GM12878 (cell line): ENCODE results near the gene TRABD2B. TPM values are rescaled to one million over a fixed set of nuclear protein-coding genes. Genes with fewer than 3 reads are reported as not detected.

Experiments used
- ATAC-seq: fragments of 200-7000 bp; cut with Tn5 transposase; 3 replicates; pipeline ENCODE4 v1.9.1; 2020; ENCODE audit warnings: mild to moderate bottlenecking, moderate library complexity
- BruUV-seq: library from RNA; stranded (reverse); fragments of 400-500 nt; replicated peaks from 2 replicates; lab custom pipeline; 2021; lab: Mats Ljungman, UMichigan
- CTCF ChIA-PET: fragments of 300-600 bp; sonication (Branson Sonifier 250); formaldehyde crosslinking; extraction: SDS; loops from one replicate; lab custom pipeline; 2021; ENCODE audit warnings: inconsistent platforms; lab: Yijun Ruan, JAX
- POLR2A ChIA-PET: fragments of 350-600 bp; formaldehyde crosslinking; extraction: SDS; loops from one replicate; lab custom pipeline; 2021; ENCODE audit warnings: inconsistent platforms; lab: Charles Lee
- RAD21 ChIA-PET: fragments of 300-600 bp; sonication (Branson Sonifier 250); formaldehyde crosslinking; loops from one replicate; lab custom pipeline; 2023; ENCODE audit warnings: antibody characterized with exemption; ENCODE audit not compliant: unreplicated experiment; lab: Charles Lee
- SMC1A ChIA-PET: fragments of 300-600 bp; sonication (Branson Sonifier 250); formaldehyde crosslinking; loops from one replicate; lab custom pipeline; 2023; ENCODE audit not compliant: unreplicated experiment, uncharacterized antibody; lab: Charles Lee
- DNase-seq: peaks from one replicate; pipeline ENCODE4 v3.0.0-alpha.2; 2011; ENCODE audit warnings: low read depth, low spot score
- FAIRE-seq: peaks from 3 replicates; lab custom pipeline; 2011; peaks lifted over from hg19 to GRCh38; lab: Jason Lieb, UNC
- H2AFZ ChIP-seq: 2 replicates; pipeline ENCODE4 v1.6.0; 2011; ENCODE audit warnings: low read depth, low read length, control low read depth; ENCODE audit not compliant: control insufficient read depth
- H3K27ac ChIP-seq: 2 replicates; pipeline ENCODE4 v1.5.1; 2011; ENCODE audit warnings: control low read depth; ENCODE audit not compliant: control insufficient read depth, insufficient read depth
- H3K27me3 ChIP-seq, 2 experiments: replicated peaks in 1 of 2; 2 replicates each; pipeline versions ENCODE4 v1.6.0 to v1.6.1; 2011; ENCODE audit warnings: low read length in 1 of 2; ENCODE audit not compliant: control insufficient read depth in 2 of 2, insufficient read depth in 2 of 2
- H3K36me3 ChIP-seq, 2 experiments: 2 replicates each; pipeline ENCODE4 v1.5.1; 2011; ENCODE audit warnings: low read length in 1 of 2; ENCODE audit not compliant: control insufficient read depth in 2 of 2, insufficient read depth in 2 of 2
- H3K4me1 ChIP-seq: 2 replicates; pipeline ENCODE4 v1.6.1; 2011; ENCODE audit warnings: mild to moderate bottlenecking, low read length, moderate library complexity, mixed read lengths; ENCODE audit not compliant: control insufficient read depth, insufficient read depth
- H3K4me2 ChIP-seq: 2 replicates; pipeline ENCODE4 v1.6.0; 2011; ENCODE audit warnings: control low read depth; ENCODE audit not compliant: control insufficient read depth, insufficient read depth
- H3K4me3 ChIP-seq: fragments of 200-600 bp; sonication (generic); 2 replicates; pipeline ENCODE4 v1.5.1; 2016
- H3K79me2 ChIP-seq: 2 replicates; pipeline ENCODE4 v1.6.0; 2011; ENCODE audit warnings: low read length; ENCODE audit not compliant: control insufficient read depth, insufficient read depth
- H3K9ac ChIP-seq: 2 replicates; pipeline ENCODE4 v1.8.0; 2011; ENCODE audit warnings: low read length, control low read depth, mixed read lengths; ENCODE audit not compliant: control insufficient read depth, insufficient read depth
- H3K9me3 ChIP-seq: replicated peaks from 3 replicates; pipeline ENCODE4 v1.5.1; 2011; ENCODE audit warnings: mild to moderate bottlenecking, low read length; ENCODE audit not compliant: control insufficient read depth, insufficient read depth
- H4K20me1 ChIP-seq: 2 replicates; pipeline ENCODE4 v1.6.0; 2011; ENCODE audit not compliant: control insufficient read depth, insufficient read depth
- BCLAF1 ChIP-seq: fragments of 450-650 bp; IDR thresholded peaks from 2 replicates; pipeline ENCODE4 v1.6.1; 2017; ENCODE audit warnings: antibody characterized with exemption, mild to moderate bottlenecking, moderate library complexity
- IRF4 ChIP-seq: IDR thresholded peaks from 2 replicates; pipeline ENCODE4 v1.6.1; 2011; ENCODE audit warnings: low read depth, low read length
- KDM1A ChIP-seq: fragments of 200-600 bp; sonication (generic); IDR thresholded peaks from 2 replicates; pipeline ENCODE4 v1.6.1; 2016; ENCODE audit warnings: borderline replicate concordance
- MTA3 ChIP-seq: IDR thresholded peaks from 2 replicates; pipeline ENCODE4 v1.6.1; 2012; ENCODE audit warnings: low read length, inconsistent platforms, borderline replicate concordance
- NKRF ChIP-seq: fragments of 450-650 bp; conservative IDR thresholded peaks from 2 replicates; pipeline ENCODE4 v1.6.1; 2017; ENCODE audit warnings: mild to moderate bottlenecking, moderate library complexity
- RAD51 ChIP-seq: fragments of 450-650 bp; IDR thresholded peaks from 2 replicates; pipeline ENCODE4 v1.6.1; 2016; ENCODE audit warnings: moderate library complexity, mild to moderate bottlenecking, inconsistent platforms
- REST ChIP-seq: IDR thresholded peaks from 2 replicates; pipeline ENCODE4 v1.6.1; 2012; ENCODE audit warnings: mild to moderate bottlenecking, low read depth, low read length
- SP1 ChIP-seq: IDR thresholded peaks from one replicate; pipeline ENCODE4 v1.6.1; 2011; ENCODE audit warnings: low read depth, low read length
- TCF12 ChIP-seq: IDR thresholded peaks from 2 replicates; pipeline ENCODE4 v1.6.1; 2011; ENCODE audit warnings: low read depth, mild to moderate bottlenecking, low read length
- TCF3 ChIP-seq: IDR thresholded peaks from 2 replicates; pipeline ENCODE4 v1.6.1; 2012; ENCODE audit warnings: low read depth, mild to moderate bottlenecking, low read length, borderline replicate concordance; ENCODE audit not compliant: insufficient read depth
- ZNF274 ChIP-seq: IDR thresholded peaks from one replicate; pipeline ENCODE4 v1.8.0; 2011; ENCODE audit not compliant: insufficient read length, insufficient read depth
- ZNF687 ChIP-seq: fragments of 450-650 bp; IDR thresholded peaks from 2 replicates; pipeline ENCODE4 v1.6.1; 2017; ENCODE audit warnings: mild to moderate bottlenecking, moderate library complexity
- ZZZ3 ChIP-seq: IDR thresholded peaks from 2 replicates; pipeline ENCODE4 v1.6.1; 2011; ENCODE audit warnings: low read depth; ENCODE audit not compliant: control insufficient read depth, insufficient read length
- WGBS: methylation state at CpG from one replicate; pipeline ENCODE4 v1.1.6; 2016; ENCODE audit warnings: low lambda C conversion rate; ENCODE audit not compliant: insufficient replicate concordance, insufficient coverage; ENCODE audit errors: missing lambda C conversion rate; 5-methylcytosine and 5-hydroxymethylcytosine counted together
- in situ Hi-C: fragments of 300-500 bp; cut with MboI; formaldehyde crosslinking; loops from 9 replicates; pipeline ENCODE4 v1.14.3; 2018; ENCODE audit warnings: mixed read lengths
- intact Hi-C: fragments of 100-400 bp; cut with micrococcal nuclease; formaldehyde crosslinking; loops from one replicate; pipeline ENCODE4 v1.14.2; 2022; ENCODE audit not compliant: unreplicated experiment
- polyA plus RNA-seq, 11 experiments: library from polyadenylated mRNA; depleted of rRNA in 4 of 11; unstranded in 6 of 11; stranded (reverse) in 5 of 11; fragments of >200 nt; fragmentation: Nextera tagmentation in 4 of 11; fragmentation: Illumina TruSeq in 1 of 11; extraction: Ambion mirVana in 4 of 11; extraction: Trizol in 1 of 11; gene quantifications; 1 replicate in 1 of 11; 2 replicates in 10 of 11; pipeline versions ENCODE4 v1.2.1 to v1.2.3, GENCODE V29; 2011 to 2016; ENCODE audit warnings: inconsistent platforms in 2 of 11, missing spikeins in 2 of 11, low read depth in 1 of 11
- total RNA-seq, 4 experiments: library from RNA; depleted of rRNA in 3 of 4; stranded (reverse); fragments of >200 nt in 3 of 4; fragmentation: Illumina TruSeq in 1 of 4; extraction: Trizol in 1 of 4; gene quantifications; 2 replicates each; pipeline versions ENCODE4 v1.2.1 to v1.2.3, GENCODE V29; 2013 to 2021

Gene TRABD2B
- total and polyA plus RNA-seq, 10 of the 15 experiments (the other 5 are each of a cell fraction or from before 2014, with no cell fraction given) = not detected

GRCh38 chr1:47797575-47797974 lies 199.6 kb downstream of the TRABD2B start:
- no peak overlapping the region for H3K9ac ChIP-seq
- no peak for ATAC-seq
- no peaks in the 10 kb centered on the region; a peak in 2 of 4 replicates for H3K27me3 ChIP-seq

More at GRCh38 chr1:47797575-47797974, 199.6 kb downstream of the TRABD2B start:
- in situ Hi-C loops (no loop called here), intact Hi-C loops (no loop called here)
- TF ChIP-seq TCF12 = no peak
- TF ChIP-seq KDM1A = no peak
- no peak for TF ChIP-seq ZNF687
- TF ChIP-seq MTA3 = no peak
- no peak for TF ChIP-seq IRF4
- TF ChIP-seq TCF3 = no peak
- no peak for TF ChIP-seq REST
- TF ChIP-seq RAD51 = no peak
- TF ChIP-seq BCLAF1 = no peak
- no peak for TF ChIP-seq ZNF274
- TF ChIP-seq SP1 = no peak
- no peak for TF ChIP-seq NKRF
- no peak for TF ChIP-seq ZZZ3
- Histone ChIP-seq H3K4me1 (no peaks in the 10 kb centered on the region), H3K27ac (no peak overlapping the region), H3K9me3 (no peaks in the 10 kb centered on the region), H2AFZ (no peak overlapping the region), H3K36me3 (no peaks in the 10 kb centered on the region), H4K20me1 (no peaks in the 10 kb centered on the region; the same call in 1 of the 2 replicates), H3K4me2 (no peak overlapping the region), H3K79me2 (no peaks in the 10 kb centered on the region), H3K4me3 (no peak overlapping the region)
- no peak for FAIRE-seq
- ChIA-PET POLR2A (no interaction called here), SMC1A (no interaction called here), RAD21 (no interaction called here), CTCF (no interaction called here)
- DNase-seq = no peak
- WGBS = 0% methylated on average over 2 of the region's 2 CpGs
- no TSS peak for BruUV-seq
